Measurements from ENCODE around the gene TPO. TPM values are rescaled to one million over a fixed set of nuclear protein-coding genes. Genes with fewer than 3 reads are reported as not detected.

Gene TPO
- total RNA-seq, 2 donors from 2014 or later = 0.80 to 0.94 TPM

DNA sequence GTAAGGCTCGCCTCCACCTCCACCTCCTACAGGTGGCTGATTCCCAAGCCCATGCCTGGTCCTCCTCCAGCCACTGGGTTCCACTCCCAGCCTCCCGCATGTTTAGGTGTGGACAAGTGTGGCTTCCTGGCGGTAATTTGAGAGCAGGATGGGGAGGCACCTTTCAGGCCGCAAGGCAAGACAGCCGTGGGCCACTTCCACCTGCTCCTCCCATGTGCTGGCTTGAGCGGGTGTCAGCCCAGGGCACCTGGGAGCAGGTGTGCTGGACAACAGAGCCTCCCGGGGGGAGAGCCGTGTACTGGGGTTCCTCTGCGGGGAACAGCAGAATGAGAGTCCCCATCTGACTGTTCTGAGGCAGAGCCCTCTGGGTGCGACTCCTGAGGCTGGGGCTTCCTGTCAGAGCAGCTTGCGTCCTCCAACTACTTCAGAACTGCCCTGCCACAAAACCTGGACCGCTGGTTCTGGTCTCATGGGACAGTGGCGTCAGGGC, 83.9 kb downstream of the TPO start:
- Histone ChIP-seq H3K4me1 (no peaks in the 10 kb centered on the region), H3K27me3 (no peaks in the 10 kb centered on the region), H3K9ac (ENCODE audit: low read depth in 2 of 2, low read length in 2 of 2) (no peak overlapping the region), H3K4me3 (no peak overlapping the region), H3K9me3 (no peaks in the 10 kb centered on the region), H3K36me3 (no peaks in the 10 kb centered on the region), H3K27ac (no peak overlapping the region)
- no peak for DNase-seq
- intact Hi-C loops (cut with DNase I) = no loop called here
- TF ChIP-seq, protein P1, sequence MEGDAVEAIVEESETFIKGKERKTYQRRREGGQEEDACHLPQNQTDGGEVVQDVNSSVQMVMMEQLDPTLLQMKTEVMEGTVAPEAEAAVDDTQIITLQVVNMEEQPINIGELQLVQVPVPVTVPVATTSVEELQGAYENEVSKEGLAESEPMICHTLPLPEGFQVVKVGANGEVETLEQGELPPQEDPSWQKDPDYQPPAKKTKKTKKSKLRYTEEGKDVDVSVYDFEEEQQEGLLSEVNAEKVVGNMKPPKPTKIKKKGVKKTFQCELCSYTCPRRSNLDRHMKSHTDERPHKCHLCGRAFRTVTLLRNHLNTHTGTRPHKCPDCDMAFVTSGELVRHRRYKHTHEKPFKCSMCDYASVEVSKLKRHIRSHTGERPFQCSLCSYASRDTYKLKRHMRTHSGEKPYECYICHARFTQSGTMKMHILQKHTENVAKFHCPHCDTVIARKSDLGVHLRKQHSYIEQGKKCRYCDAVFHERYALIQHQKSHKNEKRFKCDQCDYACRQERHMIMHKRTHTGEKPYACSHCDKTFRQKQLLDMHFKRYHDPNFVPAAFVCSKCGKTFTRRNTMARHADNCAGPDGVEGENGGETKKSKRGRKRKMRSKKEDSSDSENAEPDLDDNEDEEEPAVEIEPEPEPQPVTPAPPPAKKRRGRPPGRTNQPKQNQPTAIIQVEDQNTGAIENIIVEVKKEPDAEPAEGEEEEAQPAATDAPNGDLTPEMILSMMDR (IDR thresholded peaks at IDR 0.05) = no peak

DNA sequence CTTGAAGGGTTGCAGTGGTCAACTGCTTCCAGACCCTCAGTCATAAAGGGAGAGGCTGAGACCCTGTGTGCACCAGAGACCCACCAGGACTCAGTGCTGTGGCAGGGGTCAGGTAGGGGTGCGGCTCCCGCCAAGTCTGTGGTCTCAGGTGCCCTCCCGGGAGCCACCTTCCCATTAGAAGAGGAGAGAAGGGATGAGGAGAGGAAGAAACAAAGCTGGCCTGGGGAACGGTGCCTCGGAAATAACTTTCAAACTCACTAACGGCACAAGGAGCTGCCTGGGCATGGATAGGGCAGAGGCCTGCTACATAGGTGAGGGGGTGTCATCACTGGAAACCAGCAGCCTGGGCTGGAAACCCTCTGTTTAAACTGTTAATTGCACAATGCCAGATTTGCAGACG, 84.9 kb downstream of the TPO start:
- no peaks in the 10 kb centered on the region for H3K27me3 ChIP-seq
- no peaks in the 10 kb centered on the region for H3K4me1 ChIP-seq
- intact Hi-C loops (cut with DNase I) = no loop called here
- no peak for DNase-seq
- no peaks in the 10 kb centered on the region for H3K36me3 ChIP-seq
- no peak overlapping the region for H3K27ac ChIP-seq
- no peaks in the 10 kb centered on the region for H3K9me3 ChIP-seq
- H3K9ac ChIP-seq (ENCODE audit: low read depth in 2 of 2, low read length in 2 of 2) = no peak overlapping the region
- H3K4me3 ChIP-seq = no peak overlapping the region
- TF ChIP-seq, protein P1 (IDR thresholded peaks at IDR 0.05) = no peak

DNA sequence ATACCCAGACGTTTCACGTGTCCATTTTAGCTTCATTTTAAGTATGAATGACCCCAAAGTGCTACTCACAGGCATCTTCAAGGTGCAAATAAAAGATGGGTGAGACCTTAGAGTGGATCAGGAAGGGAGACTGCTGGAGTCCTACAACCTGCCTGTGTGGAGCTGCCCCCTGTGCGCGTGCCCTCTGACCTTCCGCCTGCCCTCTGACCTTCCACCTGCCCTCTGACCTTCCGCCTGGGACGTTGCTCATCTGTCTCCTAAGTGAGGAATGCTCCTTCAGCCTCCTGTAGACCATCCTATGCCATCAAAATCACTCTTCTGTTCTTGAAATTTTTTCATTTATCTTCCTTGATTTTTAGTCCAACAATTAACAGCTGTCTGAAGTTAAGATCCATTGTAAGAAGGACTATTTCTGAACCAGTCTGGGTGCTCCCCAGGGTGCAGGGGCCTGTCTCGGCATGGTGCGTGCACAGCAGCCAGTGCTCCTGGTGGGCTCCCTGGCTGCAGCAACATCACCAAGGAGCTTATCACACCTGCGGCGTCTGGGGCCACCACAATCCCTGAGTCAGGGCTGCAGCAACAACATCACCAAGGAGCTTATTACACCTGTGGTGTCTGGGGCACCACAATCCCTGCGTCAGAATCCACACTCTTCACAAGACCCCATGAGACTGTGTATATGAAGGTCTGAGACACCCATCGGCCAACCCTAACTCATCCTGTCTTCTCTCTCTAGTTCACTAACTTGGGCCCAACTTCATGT, 86.0 kb downstream of the TPO start:
- H3K36me3 ChIP-seq = no peaks in the 10 kb centered on the region

DNA sequence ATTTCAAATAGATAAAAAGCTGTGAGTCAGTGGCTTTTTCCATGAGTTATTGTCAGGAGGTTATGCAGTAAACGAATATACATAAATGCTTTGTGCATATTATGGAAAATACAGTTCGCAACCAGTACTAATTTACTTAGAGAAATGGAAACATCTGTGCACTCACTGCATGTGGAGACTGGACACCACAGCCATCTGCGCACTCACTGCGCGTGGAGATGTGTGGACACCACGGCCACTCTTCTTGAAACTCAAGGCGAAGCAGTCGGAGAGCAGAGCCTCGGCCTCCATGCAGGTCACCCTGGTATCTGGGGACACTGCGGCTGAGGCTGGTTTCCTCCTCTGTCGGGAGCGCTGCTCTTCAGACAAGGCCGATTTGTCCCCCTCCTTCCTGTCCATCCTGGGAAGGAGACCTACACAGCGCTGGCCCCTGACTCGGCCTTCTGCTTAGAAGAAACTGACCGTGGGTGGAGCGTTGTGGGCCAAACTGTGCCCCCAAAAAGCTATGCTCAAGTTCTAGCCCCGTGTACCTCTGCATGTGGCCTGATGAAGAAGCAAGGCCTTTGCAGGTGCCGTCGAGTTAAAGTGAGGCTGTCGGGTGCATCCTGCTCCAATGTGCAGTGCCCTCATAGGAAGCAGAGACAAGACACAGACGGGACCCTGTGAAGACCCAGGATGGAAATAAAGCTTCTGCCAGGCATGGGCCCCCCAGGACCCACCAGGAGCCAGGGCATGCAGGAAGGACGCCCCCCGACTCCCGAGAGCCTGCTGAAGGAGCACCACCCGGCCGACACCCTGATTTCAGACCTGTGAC, 88.0 kb downstream of the TPO start:
- TF ChIP-seq, protein P1 (IDR thresholded peaks at IDR 0.05) = no peak
- Histone ChIP-seq H3K36me3 (no peaks in the 10 kb centered on the region), H3K9ac (ENCODE audit: low read depth in 2 of 2, low read length in 2 of 2) (no peak overlapping the region), H3K9me3 (no peaks in the 10 kb centered on the region), H3K27ac (no peak overlapping the region), H3K27me3 (no peaks in the 10 kb centered on the region), H3K4me1 (no peaks in the 10 kb centered on the region), H3K4me3 (no peak overlapping the region)
- DNase-seq = no peak
- intact Hi-C loops (cut with DNase I) = no loop called here

More for the DNA sequence above, 86.0 kb downstream of the TPO start:
- Histone ChIP-seq H3K4me1 (no peaks in the 10 kb centered on the region), H3K27ac (no peak overlapping the region), H3K9ac (ENCODE audit: low read depth in 2 of 2, low read length in 2 of 2) (no peak overlapping the region), H3K9me3 (no peaks in the 10 kb centered on the region), H3K4me3 (no peak overlapping the region), H3K27me3 (no peaks in the 10 kb centered on the region)
- TF ChIP-seq, protein P1 (IDR thresholded peaks at IDR 0.05) = no peak
- intact Hi-C loops (cut with DNase I) = no loop called here
- DNase-seq = no peak

DNA sequence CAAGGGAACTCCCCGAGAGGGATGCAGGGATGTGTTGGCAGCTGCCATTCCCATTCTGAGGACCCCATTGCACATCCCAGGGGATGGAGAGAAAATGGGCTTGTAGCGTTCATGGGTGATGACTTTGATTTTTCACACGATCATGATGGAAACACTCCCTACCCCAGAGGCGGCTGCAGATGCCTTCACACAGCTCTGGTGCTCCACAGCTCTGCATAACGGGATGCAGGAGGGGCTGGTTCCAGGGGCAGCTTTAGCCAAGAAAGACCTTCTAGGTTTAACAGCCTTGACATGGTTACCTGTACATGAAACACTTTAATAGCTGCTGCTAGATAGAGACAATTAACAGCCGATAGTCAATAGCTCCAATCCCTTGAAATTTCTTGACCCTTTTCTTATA, 88.7 kb downstream of the TPO start:
- TF ChIP-seq, protein P1 (IDR thresholded peaks at IDR 0.05) = no peak
- no peak for DNase-seq
- intact Hi-C loops (cut with DNase I) = no loop called here
- no peaks in the 10 kb centered on the region for H3K27me3 ChIP-seq
- no peaks in the 10 kb centered on the region for H3K4me1 ChIP-seq
- H3K9me3 ChIP-seq = no peaks in the 10 kb centered on the region
- no peak overlapping the region for H3K27ac ChIP-seq
- no peak overlapping the region for H3K4me3 ChIP-seq
- H3K36me3 ChIP-seq = no peaks in the 10 kb centered on the region
- no peak overlapping the region for H3K9ac ChIP-seq (ENCODE audit: low read depth in 2 of 2, low read length in 2 of 2)
